HG03469 (cell line): ENCODE results near the gene CD101.
A peak's percentile ranks its signal among the peaks of the same experiment; 100 is the strongest.

ENCODE experiments used
- ATAC-seq: cut with Tn5 transposase; IDR thresholded peaks from one replicate; pipeline ENCODE4 v1.9.1; 2021; ENCODE audit warnings: mild to moderate bottlenecking, moderate library complexity, moderate number of reproducible peaks; ENCODE audit not compliant: unreplicated experiment

CD101 gene

GRCh38 chr1:117013309-117013858 lies 11.8 kb downstream of the CD101 start:
- ATAC-seq = no peak

- ATAC-seq = no peak
These were observed 12.6 kb downstream of the CD101 start for GRCh38 chr1:117014209-117014608.

DNA sequence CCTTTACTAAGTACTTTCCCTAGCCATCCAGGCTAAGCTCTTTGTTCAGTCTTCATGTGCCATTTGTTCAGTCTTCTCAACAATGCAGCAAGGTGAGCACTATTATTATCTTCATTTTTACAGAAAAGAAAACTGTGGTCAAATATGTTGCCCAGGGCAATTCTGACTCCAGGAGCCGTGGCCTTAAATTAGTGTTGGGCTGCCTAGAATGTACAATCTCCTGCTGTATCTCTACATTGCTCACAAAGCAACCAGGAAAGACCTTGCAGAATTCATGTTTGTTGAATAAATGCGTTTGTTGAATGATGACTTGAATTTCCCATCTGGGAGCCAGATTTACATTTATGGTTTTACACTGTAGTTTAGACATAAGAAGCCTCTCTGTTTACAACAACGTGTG lies 14.2 kb downstream of the CD101 start:
- ATAC-seq = no peak

- ATAC-seq = no peak
These were observed 15.5 kb downstream of the CD101 start for GRCh38 chr1:117017062-117017461.

GRCh38 chr1:117017648-117018047 lies 16.1 kb downstream of the CD101 start:
- ATAC-seq = peak; percentile 50

DNA sequence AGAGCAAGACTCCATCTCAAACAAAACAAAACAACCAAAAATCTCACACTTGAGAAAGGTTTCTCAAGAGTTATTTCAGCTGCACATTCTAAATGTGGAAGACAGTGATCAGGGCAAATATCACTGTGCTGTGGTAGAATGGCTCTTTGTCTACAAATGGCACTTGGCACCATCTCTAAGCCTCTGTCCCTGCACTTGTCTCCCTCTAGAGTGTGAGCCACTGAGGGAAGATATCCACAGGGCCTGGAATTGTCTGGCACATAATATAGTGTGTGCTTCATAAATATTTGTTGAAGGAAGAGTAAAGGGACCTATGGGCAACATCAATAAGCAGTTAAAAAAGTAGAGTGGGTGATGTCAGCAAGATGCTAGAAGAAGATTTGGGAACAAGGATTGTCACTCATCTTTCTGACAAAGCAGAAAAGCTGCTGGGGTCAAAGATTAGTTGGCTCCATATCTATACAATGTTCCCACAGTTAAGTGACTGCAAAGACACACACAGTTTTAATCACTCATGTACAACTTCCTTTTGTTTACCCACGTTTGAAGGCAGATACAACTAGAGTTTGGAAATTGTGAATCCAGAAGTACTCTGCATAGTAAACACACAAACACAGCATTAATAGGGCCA lies 19.1 kb downstream of the CD101 start:
- ATAC-seq = no peak

DNA sequence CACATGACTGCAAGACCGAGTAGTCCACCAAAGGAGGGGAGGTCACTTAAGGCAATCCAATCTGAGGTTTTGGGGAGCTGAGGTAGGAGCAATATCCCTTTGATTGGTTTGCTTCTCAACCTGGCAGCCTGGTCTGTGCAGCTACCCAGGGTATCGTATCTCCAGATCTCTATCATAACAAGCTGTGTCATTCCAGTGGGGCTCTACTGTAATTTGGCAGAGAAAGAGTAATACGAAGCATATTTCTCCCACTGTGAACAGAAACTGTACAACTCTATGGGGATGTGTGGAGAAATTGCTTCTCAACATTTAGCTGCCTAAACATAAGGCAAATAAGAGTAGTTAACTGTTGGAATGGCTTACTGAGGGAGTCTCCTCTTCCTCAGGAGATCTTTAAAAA lies 20.6 kb downstream of the CD101 start:
- ATAC-seq = no peak

DNA sequence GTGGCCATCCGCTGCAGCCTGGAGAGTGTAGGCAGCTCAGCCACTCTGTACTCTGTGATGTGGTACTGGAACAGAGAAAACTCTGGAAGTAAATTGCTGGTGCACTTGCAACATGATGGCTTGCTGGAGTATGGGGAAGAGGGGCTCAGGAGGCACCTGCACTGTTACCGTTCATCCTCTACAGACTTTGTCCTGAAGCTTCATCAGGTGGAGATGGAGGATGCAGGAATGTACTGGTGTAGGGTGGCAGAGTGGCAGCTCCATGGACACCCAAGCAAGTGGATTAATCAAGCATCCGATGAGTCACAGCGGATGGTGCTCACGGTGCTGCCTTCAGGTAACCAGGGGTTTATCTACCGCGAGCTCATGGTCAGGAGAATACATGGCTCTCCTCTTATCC lies 24.0 kb downstream of the CD101 start:
- no peak for ATAC-seq

- ATAC-seq = no peak
These were observed 24.8 kb downstream of the CD101 start for GRCh38 chr1:117026361-117026760.

DNA sequence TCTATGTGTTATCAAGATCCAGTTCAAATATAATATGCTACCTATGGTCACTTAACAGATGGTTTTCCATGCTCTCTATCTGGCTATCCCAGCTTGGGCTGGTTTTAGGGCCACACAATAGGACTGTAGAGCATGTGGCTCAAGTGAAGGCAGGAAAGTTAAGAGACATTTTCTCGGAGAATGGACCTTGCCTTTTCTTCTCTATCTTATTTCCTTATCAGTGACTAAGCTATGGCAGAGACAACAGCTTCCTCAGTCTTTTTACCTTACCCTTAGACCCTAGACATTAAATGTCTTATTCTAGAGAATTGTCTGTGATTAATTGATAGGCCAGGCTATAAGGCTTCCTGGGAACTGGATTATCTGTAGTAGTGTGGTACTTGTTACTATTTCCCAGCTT lies 28.1 kb downstream of the CD101 start:
- ATAC-seq = no peak

DNA sequence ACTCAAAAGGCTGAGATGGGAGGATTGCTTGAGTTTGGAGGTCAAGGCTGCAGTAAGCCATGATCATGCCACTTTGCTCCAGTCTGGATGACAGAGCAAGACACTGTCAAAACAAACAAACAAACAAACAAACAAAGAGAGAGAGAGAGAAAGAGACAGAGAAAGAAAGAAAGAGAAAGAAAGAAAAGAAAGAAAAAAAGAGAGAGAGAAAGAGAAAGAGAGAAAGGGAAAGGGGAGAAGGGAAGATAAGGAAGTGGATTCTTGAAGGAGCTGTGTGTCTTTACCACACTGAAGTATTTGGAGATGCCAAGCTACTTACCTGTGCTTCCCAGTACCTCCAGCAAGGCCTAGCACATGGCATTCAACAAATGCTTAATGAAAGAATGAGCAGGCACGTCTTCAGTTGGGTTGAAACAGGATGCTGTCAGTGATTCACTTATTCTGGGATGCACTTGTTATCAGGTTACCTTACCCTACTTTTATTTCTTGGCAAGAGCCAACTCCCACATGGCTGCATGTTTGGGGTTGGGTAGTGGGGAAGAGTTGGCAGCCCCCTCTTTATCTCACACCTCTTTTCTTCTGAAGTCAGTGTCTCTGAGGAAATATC lies 28.8 kb downstream of the CD101 start:
- ATAC-seq = no peak

- ATAC-seq = no peak
These were observed 30.7 kb downstream of the CD101 start for GRCh38 chr1:117032266-117032665.

DNA sequence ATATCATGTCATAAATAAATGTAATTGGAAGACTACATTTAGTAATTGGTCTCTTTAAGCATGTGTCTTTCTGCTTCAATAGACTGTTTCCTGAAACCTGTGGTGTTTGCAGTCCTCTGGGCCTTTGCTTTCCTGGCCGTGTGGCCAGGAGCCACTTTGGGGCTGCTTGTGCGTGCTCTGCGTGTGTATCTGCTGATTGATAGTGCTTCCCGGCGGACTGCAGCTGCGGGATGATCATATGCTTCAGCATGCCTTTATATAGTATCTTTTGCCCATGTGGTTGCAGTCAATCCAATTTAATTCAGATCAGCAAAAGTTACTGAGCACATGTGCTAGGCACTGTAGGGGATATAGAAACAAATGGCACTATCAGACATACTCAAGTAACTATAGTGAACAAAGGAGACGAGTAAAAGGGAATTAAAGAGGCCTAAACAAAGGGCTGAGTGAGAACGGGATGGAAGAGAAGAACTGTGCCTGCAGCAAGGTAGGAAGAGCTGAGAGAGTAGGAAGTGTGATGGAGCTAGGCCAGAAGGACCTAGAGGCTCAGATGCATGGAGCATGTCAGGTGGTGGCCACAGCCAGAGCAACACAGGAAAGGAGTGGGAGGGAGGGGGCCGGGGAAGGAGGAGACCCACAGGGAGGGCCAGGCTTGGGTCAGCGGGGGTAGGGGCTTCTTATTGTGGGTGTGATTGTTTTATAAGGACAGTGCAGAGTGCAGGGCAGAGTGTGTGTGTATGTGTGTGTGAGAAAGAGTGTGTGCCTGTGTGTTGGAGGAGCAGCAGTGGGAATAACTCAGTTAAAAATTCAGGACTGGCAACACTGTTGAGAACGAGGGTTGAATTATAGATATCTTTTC lies 31.4 kb downstream of the CD101 start:
- ATAC-seq = no peak

- no peak for ATAC-seq
These were observed 32.2 kb downstream of the CD101 start for GRCh38 chr1:117033772-117034171.

DNA sequence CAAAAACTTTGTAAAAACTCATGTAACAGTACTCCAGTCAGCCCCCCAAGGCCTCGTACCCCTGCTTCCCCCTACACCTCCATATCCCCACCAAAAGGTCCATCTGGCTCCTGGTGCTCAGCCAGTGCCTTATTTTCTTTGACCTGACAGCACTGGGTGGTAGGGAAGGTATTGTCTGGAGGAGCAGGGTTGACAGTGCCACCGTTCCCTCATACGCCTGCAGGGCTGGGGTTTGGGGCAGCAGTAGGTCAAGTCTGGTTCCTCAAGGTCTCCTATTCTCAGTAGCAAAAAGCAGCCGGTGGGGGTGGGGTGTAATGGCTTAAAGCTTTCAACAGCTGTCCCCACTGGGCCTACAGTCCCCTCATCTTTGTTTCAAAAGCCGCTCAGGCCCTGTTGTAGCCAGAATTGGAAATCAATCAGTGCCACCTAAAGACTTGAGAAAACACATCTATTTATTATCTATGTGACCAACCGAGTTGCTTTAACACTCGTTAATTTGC lies 33.3 kb downstream of the CD101 start:
- ATAC-seq = no peak

DNA sequence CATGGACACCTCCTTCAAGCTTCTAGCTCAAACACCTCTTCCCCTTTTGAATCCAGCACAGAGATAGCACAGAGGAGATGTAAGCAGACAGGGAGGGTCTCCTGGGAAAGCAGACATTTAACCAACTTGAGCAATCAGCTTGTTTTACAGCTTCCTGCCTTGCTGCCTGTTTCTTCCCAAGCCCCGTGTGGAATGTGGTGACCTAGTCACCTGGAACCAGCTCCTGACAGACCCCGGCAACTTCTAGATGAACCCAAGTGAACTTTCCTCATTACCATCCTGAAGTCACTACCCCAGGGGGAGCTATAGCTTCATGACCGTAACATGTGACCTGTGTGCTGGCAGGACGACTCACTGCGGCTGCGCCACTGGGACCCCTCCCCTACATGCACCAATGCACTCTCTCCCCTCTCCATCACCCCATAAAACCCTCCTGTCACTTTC lies 34.5 kb downstream of the CD101 start:
- ATAC-seq = no peak

DNA sequence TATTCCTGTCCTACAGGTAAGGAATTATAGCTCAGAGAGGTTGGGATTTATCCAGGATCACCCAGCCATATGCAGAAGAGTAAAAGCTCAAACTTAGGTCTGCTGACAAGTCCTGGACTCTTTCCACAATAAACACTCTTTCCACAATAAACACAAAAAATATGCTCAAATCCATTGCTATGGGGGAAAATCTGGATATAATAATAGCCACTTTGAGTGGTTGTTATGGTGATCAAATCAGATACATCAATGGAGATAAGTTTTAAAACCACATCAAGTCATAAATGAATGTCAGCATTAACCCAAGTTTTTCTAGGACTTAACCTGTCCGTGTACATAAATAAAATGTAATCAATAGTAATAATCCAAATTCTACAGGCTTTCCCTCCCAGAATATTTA lies 36.2 kb downstream of the CD101 start:
- ATAC-seq = no peak

GRCh38 chr1:117038236-117038635 lies 36.7 kb downstream of the CD101 start:
- no peak for ATAC-seq

DNA sequence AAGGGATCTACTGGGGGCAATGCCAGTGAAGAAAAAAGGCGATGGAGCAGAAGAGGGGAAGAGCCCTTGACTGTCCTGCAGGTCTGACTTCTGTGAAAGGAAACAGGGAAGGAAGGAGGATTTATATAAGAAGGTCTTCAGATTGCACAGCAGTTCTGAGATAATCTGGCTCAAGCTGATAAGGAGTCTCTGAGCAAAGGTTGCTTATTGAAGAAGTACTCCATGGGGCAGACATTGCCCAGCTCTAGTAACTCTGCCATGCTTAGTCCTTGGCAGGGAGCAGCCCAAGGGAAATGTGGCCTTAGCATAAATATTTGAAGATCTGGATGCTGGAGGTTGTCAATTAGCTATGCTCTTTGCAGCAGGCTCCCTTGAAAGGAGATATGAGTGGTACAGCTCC lies 42.7 kb downstream of the CD101 start:
- ATAC-seq = no peak

DNA sequence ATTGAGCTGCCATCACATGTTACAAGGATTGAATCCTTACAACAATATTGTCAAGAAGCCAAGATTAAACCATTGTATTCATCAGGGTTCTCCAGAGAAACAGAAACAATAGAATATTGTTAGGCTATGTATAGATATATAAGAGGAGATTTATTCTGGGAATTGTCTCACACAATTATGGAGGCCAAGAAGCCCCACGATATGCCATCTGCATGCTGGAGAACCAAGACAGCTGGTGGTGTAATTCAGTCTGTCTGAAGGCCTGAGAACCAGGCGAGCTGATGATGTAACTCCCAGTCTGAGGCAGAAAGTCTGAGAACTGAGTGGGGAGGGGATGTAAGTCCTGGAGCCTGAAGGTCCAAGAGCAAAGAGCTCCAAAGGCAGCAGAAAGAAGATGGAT lies 44.1 kb downstream of the CD101 start:
- ATAC-seq = no peak

DNA sequence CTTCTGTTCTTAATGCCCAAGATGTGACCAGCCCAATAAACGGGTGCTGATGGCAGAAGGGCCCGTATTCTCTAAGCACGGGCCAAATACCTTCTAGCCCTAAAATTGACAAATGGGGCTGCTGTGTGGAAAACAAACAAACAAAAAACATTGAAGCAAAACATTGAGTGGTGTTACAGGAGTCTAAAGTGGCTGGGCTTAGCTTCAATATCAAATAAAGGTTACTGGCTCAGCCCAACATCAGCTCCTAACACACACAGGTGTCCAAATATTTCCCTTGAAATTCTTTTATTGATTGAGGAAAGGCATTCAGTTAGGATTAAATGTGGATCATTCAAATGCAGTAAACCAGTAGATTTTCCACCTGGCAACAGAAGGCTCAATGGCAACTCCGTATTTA lies 45.2 kb downstream of the CD101 start:
- ATAC-seq = no peak

DNA sequence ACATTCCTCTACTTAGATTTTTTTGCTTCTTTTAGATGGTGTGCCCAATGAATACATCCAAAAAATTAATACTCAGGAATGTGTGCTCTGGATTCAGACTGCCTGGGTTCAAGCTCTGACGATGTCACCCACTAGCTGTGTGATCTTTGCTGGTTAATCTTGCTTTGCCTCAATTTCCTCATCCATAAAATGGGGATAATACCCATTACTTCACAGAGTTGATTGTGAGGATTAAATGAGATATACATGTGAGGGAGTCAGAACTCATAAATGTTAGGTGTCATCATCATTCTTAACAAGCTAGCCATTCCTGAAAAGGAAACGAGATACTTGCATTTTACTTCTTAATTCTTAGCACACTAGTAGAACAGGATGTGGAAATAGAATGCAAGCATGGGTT lies 45.7 kb downstream of the CD101 start:
- ATAC-seq = no peak
